Mesothelial cell of epicardium (in vitro differentiated cells): ENCODE results near the gene REPIN1. TPM values are rescaled to one million over a fixed set of nuclear protein-coding genes. Genes with fewer than 3 reads are reported as not detected.

Experiments
- DNase-seq, 2 experiments: peaks; one replicate each; pipeline ENCODE4 v3.0.0; 2021; ENCODE audit warnings: low spot score in 2 of 2; ENCODE audit not compliant: unreplicated experiment in 2 of 2
- H3K27ac Mint-ChIP-seq: 2 replicates; pipeline ENCODE4 v1.8.0; 2021; ENCODE audit warnings: mixed read lengths
- H3K27me3 Mint-ChIP-seq: 2 replicates; pipeline ENCODE4 v1.8.0; 2021; ENCODE audit warnings: low read depth, mixed read lengths
- H3K36me3 Mint-ChIP-seq: 2 replicates; pipeline ENCODE4 v1.8.0; 2021; ENCODE audit warnings: mixed read lengths
- H3K4me1 Mint-ChIP-seq: 2 replicates; pipeline ENCODE4 v1.8.0; 2021; ENCODE audit warnings: mixed read lengths
- H3K4me3 Mint-ChIP-seq: 2 replicates; pipeline ENCODE4 v1.8.0; 2021; ENCODE audit warnings: mild to moderate bottlenecking, moderate library complexity, mixed read lengths
- H3K9me3 Mint-ChIP-seq: 2 replicates; pipeline ENCODE4 v1.8.0; 2021; ENCODE audit warnings: mixed read lengths
- total RNA-seq: library from RNA; stranded (reverse); gene quantifications from 3 replicates; pipeline ENCODE4 v1.2.1, GENCODE V29; 2021
- TF ChIP-seq, protein P1 (sequence below): fragments of 200-600 bp; sonication (generic); IDR thresholded peaks from one replicate; pipeline ENCODE4 v1.5.0; 2021; ENCODE audit warnings: antibody characterized with exemption; ENCODE audit not compliant: unreplicated experiment

REPIN1 gene
- 147 to 149 TPM (median 148 TPM) in 3 replicates for total RNA-seq

DNA sequence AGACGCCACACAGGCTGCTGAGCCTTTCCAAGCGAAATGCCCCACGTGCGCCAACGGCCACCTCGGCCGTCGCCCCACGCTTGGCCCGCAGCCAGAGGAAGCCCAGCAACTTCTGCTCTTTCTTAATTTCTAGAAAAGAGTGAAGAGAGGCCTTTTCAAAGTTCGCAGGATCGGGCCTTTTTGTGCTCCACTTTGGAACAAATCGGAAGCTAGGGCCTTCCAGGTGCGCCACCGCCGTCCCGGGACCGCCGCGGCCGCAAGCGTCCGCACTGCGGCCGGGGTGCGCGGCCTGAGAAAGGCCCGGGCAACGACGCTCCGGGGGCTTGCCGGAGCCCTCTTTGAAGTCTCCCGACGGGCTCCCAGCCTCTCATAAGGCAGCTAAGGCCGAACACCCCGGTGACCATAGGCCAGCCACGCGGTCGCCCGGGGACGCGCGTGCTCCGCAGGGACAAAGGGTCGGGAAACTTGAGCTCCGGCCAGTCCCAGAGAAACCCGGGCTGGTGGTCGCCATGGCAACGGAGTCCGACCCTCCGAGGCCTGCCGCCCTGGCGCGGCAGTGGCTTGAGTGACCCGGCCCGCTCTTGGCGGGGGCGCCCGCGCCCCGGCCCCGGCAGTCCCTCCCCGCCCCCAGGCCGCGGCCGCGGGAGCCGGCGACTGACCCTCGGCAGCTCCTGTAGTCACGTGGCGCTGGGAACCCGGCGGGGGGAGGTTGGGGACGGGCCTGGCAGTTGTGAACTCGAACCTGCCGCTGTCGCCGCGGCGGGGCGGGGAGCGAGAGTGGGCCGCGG, at the start of gene REPIN1:
Gene REPIN1, plus strand, starts transcription at position 727 of the 788 bp plus-strand sequence. CDS start 890 bp downstream, outside the sequence.
- DNase-seq: peak; percentile 72 to 83
- TF ChIP-seq, protein P1, sequence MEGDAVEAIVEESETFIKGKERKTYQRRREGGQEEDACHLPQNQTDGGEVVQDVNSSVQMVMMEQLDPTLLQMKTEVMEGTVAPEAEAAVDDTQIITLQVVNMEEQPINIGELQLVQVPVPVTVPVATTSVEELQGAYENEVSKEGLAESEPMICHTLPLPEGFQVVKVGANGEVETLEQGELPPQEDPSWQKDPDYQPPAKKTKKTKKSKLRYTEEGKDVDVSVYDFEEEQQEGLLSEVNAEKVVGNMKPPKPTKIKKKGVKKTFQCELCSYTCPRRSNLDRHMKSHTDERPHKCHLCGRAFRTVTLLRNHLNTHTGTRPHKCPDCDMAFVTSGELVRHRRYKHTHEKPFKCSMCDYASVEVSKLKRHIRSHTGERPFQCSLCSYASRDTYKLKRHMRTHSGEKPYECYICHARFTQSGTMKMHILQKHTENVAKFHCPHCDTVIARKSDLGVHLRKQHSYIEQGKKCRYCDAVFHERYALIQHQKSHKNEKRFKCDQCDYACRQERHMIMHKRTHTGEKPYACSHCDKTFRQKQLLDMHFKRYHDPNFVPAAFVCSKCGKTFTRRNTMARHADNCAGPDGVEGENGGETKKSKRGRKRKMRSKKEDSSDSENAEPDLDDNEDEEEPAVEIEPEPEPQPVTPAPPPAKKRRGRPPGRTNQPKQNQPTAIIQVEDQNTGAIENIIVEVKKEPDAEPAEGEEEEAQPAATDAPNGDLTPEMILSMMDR: no peak
- peaks cover 48% of the 10 kb centered on the region for H3K4me1 Mint-ChIP-seq

DNA sequence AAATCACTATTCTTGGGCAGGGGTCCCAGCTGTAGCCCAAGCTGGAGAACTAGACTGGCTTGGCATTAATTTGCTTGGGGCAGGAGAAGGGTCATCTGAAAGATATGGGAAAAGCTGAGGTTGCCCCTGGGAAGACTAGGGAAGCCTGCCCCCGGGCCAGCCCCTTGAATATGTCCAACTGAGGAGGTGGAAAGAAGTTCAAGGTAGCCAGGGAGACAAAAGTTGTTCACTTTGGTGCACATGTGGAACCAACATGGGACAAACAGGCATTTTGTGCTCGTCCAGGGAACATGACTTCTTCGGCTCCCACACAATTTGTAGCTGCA, 46.9 kb upstream of the REPIN1 start:
- DNase-seq: no peak
- Mint-ChIP-seq H3K27ac (no peak overlapping the region), H3K36me3 (no peaks in the 10 kb centered on the region), H3K27me3 (no peaks in the 10 kb centered on the region), H3K4me3 (no peak overlapping the region), H3K4me1 (peaks cover 6% of the 10 kb centered on the region), H3K9me3 (no peaks in the 10 kb centered on the region)
- TF ChIP-seq, protein P1: no peak

More for the DNA sequence above, at the start of gene REPIN1:
- no peaks in the 10 kb centered on the region for H3K27me3 Mint-ChIP-seq
- peak within 1 kb of the TSS; percentile 96 for H3K4me3 Mint-ChIP-seq
- peak within 1 kb of the TSS; percentile 99 for H3K27ac Mint-ChIP-seq
- H3K36me3 Mint-ChIP-seq: no peaks in the 10 kb centered on the region
- no peaks in the 10 kb centered on the region for H3K9me3 Mint-ChIP-seq

DNA sequence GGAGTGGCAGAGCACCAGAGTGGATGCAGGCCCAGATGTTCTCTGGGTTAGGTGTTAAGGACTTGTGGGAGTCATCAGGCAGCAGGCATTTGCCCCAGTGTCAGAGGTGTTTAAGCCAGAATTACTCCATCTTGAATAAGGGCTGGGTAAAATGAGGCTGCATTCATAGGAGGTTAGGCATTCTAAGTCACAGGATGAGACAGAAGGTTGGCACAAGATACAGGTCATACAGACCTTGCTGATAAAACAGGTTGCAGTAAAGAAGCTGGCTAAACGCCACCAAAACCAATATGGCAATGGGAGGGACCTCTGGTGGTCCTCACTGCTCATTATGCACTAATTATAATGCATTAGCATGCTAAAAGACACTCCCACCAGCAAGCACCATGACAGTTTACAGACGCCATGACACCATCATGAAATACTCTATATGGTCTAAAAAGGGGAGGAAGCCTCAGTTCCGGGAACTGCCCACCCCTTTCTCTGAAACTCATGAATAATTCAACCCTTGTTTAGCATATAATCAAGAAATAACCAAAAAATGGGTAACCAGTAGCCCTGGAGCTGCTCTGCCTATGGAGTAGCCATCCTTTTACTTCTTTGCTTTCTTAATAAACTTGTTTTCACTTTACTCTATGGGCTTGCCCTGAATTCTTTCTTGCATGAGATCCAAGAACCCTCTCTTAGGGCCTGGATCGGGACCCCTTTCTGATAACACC, 46.3 kb upstream of the REPIN1 start:
- peak overlapping the region; percentile 56 for H3K4me3 Mint-ChIP-seq

DNA sequence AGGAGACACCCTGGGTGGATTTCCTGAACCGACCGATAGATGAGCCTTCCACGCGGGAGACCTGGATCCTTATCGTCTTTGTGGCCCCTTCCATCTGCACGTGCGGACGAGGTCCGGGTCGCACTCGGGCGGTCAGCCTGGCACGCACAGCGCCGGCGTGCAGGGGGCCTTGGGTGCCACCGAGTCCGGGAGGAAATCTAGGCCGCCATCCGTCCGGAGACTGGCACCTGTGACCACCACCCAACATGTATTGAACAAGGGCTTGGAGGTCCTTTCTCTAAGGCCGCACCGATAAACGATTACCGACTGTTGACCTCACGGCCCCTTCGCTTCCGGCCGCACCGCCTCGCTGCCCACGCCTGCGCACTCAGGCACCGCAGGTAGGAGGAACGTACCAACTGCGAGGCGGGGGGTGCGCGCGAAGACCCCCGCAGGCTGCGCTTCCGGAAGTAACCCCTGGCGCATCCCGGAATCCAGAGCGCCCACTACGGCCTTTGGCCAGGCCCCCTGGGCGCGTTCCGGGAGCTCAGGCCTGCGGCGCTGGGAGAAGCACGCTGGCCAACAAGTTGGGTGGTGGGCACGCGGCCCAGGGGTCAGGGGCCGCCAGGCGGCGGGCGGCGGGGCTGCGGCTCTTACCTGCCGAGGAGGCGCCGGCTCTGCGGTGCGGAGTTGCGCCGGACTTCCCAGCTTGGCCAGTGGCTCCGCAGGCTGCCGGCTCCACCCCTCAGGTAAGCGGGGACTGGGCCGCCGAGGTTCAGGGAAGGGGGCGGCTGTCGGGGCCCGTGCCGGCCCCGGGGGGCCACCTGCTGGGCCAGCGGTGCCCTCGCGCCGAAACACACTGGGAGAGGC, 45.6 kb upstream of the REPIN1 start, which contains the start of the genes ACTR3C and LRRC61:
Gene ACTR3C, minus strand, starts transcription at position 713 of the 849 bp plus-strand sequence. CDS start 28,249 bp downstream, outside the sequence.
Gene LRRC61, plus strand, starts transcription at position 523 of the 849 bp plus-strand sequence. CDS start 13,507 bp downstream, outside the sequence.
- H3K27ac Mint-ChIP-seq: peak within 1 kb of the TSS; percentile 71

More for the DNA sequence above, 46.3 kb upstream of the REPIN1 start:
- no peaks in the 10 kb centered on the region for H3K36me3 Mint-ChIP-seq
- TF ChIP-seq, protein P1: no peak
- no peak overlapping the region for H3K27ac Mint-ChIP-seq
- no peak for DNase-seq
- no peaks in the 10 kb centered on the region for H3K27me3 Mint-ChIP-seq
- peaks cover 6% of the 10 kb centered on the region for H3K4me1 Mint-ChIP-seq
- no peaks in the 10 kb centered on the region for H3K9me3 Mint-ChIP-seq

More for the DNA sequence above, 45.6 kb upstream of the REPIN1 start, which contains the start of the genes ACTR3C and LRRC61:
- Mint-ChIP-seq H3K4me3 (peak within 1 kb of the TSS; percentile 71), H3K36me3 (no peaks in the 10 kb centered on the region), H3K27me3 (no peaks in the 10 kb centered on the region), H3K9me3 (no peaks in the 10 kb centered on the region), H3K4me1 (peaks cover 6% of the 10 kb centered on the region)
- no peak for DNase-seq
- TF ChIP-seq, protein P1: no peak
